HG03159 (cell line): ENCODE measurements around the gene C19orf85.
"Not testable (repeated sequence)": the region's sequence is repeated elsewhere in the genome, so short reads cannot be mapped to it uniquely, and the experiment has no call there.

ENCODE experiments used
- ATAC-seq: cut with Tn5 transposase; IDR thresholded peaks from one replicate; pipeline ENCODE4 v1.9.1; 2021; ENCODE audit warnings: mild to moderate bottlenecking, moderate library complexity; ENCODE audit not compliant: unreplicated experiment

C19orf85 gene

GRCh38 chr19:55442372-55442961 lies 22.1 kb downstream of the C19orf85 start:
- ATAC-seq: no peak

DNA sequence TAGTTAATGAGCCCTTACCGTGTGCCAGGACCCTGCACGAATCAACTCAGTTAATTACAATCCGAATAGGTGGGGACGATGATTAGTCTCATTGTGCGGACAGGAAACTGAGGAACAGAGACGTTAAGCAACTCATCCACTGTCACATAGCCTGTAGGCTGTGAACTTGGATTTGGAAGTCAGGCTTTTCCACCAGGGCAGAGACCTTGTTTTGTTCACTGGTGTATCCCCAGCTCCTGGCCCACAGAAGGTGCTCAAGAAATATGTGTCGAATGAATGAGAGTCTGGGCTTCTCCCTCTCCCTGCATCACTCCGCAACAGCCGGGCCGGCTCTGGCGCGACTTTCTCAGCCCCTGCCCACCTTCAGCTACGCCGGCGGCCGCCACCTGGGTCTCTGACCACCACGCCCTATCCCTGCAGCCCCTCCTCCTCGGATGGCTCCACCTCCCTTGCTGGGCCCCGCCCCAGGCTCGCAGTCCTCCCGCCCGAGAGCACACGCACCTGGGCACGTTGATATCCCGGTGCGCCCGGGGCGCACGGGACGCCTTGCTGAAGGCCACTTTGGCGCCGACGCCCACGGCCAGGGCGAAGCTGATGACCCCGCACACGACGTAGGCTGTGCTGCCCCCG lies 22.7 kb downstream of the C19orf85 start:
- ATAC-seq: no peak

- ATAC-seq: no peak
Measured at GRCh38 chr19:55441319-55441691, 23.2 kb downstream of the C19orf85 start.

GRCh38 chr19:55440411-55441105 lies 24.0 kb downstream of the C19orf85 start:
- no peak for ATAC-seq

DNA sequence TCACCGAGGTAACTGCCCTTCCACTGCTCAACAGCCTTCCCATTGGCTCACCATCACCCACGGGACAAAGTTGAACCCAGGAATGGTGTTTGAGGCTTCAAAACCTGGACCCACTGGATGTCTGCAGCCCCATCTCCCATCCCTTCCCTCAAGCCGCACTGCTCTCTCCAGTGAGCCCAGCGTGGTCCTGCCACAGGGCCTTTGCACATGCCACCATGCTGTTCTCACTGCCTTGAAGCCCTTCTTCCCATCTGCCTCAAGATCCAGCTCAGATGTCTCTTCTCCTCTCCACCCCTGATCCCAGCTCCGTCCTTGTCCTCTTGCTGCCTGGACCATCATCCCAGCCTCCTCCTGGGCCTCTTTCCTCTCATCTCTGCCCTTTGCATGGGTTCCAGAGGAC lies 25.5 kb downstream of the C19orf85 start:
- ATAC-seq: no peak

DNA sequence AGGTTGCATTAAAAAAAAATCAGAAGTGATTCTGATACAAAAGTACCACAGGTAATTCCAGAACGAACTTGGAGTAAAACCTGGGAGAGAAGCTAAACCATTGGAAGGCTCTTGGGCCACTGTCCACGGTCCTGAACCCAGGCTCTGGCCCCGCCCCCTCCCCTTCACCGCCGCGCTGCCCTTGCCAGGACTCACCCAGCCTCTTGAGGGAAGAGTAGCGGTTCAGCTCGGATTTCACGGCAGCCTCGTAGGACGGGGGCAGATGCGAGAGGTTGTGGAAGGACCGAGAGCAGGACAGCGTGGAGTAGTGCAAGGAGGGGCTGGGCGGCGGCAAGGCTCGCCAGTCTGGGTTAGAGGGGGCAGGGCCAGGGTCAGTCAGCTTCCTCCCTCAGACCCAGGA lies 27.1 kb downstream of the C19orf85 start:
- ATAC-seq: no peak

GRCh38 chr19:55436847-55437246 lies 27.7 kb downstream of the C19orf85 start:
- no peak for ATAC-seq

DNA sequence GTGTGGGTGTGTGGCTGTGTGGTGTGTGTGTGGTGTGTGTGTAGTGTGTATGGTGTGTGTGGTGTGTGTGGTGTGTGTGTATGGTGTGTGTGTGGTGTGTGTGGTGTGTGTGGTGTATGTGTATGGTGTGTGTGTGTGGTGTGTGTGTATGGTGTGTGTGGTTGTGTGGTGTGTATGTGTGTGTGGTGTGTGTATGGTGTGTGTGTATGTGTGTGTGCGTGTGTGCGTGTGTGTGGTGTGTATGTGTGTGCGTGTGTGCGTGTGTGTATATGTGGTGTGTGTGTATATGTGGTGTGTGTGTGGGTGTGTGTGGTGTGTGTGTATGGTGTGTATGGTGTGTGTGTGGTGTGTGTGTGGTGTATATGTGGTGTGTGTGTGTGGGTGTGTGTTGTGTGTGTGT lies 29.5 kb downstream of the C19orf85 start:
- no peak for ATAC-seq

DNA sequence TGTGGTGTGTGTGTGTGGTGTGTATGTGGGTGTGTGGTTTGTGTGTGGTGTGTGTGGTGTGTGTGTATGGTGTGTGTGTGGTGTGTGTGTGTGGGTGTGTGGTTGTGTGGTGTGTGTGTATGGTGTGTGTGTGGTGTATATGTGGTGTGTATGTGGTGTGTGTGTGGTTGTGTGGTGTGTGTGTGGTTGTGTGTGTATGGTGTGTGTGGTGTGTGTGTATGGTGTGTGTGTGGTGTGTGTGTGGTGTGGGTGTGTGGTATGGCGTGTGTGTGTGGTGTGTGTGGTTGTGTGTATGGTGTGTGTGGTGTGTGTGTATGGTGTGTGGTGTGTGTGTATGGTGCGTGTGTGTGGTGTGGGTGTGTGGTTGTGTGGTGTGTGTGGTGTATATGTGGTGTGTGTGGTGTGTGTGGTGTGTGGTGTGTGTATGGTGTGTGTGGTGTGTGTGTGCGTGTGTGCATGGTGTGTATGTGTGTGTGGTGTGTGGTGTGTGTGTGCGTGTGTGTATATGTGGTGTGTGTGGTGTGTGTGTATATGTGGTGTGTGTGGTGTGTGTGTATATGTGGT lies 30.1 kb downstream of the C19orf85 start:
- ATAC-seq: no peak

DNA sequence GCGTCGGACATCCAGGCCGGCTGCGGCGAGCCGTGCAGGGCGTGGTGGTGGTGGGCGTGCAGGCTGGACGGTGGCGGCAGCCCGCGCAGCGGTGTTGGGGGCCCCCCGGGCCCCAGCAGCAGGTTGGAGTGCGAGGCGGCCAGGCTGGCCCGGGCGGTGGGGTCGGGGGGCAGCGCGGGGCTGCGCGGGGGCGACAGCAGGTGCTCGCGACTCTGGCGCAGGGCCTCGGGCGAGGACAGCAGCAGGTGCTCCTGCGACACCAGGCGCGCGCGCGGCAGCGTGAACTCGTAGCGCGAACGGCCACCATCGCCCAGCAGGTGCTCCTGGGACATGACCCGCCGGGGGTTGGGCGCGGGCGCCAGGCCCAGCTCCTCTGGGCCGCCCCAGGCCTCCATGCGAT lies 31.3 kb downstream of the C19orf85 start:
- ATAC-seq: no peak

DNA sequence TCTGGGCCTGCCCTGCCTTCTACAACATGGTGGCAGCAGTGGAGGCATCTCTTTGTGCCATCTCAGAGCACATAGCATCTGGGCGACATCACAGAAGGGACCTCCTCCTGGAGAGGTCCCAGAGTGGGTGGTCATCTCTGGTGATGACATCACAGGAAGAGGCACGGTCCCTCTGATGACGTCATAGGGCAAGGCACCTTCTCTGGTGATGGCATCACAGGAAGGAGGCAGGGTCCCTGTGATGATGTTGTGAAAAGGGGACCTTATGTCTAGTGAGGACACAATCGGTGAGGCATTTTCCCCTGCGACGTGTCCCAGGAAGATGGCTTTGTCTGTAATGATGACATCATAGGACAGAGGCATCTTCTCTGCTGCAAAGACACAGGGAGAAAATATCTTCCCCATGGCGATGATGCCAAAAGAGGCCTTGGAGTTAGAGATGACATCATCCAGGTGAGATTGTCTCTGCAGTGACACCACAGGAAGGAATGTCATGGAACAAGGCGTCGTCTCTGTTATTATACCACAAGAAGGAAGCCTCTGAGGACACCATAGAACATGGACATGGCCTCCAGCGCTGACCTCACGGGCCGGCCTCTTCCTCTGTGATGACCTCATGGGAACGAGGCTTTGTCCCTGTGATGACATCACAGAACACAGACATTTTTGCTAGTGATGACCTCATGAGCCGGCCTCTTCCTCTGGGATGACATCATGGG lies 32.2 kb downstream of the C19orf85 start:
- no peak for ATAC-seq

DNA sequence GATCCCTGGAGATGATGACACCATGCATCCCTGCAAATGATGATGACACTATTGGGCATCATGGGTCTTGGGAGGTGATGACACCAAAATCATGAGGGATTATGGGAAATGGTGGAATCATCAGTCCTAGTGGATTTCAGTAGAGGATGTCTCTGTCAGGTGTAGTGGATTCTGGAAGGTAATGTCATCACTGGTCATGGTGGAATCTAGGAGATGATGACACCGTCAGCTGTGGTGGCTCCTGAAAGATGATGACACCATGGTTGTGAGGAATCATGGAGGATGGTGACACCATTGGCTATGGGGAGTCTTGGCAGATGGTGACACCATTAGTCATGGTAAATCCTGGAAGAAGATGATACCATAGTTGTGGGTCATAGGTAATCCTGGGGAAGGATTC lies 33.4 kb downstream of the C19orf85 start:
- no peak for ATAC-seq

DNA sequence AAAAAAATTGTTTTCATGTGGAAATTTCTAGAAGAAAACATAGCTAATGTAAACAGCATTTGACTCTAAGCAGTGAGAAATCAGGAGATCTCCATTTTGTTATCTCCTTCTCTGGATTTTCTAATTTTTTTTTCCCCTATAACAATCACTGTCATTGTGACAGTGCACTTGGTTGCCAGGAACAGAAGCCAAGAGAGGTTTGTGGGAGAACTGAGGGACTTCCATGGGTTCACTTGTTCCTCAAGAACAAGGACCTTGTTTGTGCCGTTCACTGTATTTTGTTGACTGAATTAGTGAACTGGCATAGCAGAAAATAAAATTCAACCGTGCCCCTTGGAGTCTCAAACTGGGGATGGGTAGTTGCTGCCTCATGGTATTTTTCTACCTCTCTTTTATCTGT lies 38.5 kb downstream of the C19orf85 start:
- no peak for ATAC-seq

DNA sequence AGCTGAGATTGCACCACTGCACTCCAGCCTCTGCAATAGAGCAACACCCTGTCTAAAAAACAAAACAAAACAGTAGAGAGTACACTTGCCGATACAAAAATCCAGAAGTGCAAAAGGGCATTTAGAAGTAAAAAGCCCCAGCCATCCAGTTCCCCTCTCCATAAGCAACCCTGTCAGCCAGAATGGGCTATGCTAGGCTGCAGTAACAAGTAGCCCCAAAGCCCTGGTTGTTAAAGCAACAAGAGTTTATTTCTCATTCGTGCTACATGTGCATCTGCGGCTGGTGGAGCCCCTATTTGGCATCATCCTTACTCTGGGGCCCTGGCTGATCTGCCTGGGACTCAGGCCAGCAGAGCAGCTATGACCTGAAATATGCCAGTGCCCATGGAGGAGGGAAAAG lies 40.0 kb downstream of the C19orf85 start:
- no peak for ATAC-seq

DNA sequence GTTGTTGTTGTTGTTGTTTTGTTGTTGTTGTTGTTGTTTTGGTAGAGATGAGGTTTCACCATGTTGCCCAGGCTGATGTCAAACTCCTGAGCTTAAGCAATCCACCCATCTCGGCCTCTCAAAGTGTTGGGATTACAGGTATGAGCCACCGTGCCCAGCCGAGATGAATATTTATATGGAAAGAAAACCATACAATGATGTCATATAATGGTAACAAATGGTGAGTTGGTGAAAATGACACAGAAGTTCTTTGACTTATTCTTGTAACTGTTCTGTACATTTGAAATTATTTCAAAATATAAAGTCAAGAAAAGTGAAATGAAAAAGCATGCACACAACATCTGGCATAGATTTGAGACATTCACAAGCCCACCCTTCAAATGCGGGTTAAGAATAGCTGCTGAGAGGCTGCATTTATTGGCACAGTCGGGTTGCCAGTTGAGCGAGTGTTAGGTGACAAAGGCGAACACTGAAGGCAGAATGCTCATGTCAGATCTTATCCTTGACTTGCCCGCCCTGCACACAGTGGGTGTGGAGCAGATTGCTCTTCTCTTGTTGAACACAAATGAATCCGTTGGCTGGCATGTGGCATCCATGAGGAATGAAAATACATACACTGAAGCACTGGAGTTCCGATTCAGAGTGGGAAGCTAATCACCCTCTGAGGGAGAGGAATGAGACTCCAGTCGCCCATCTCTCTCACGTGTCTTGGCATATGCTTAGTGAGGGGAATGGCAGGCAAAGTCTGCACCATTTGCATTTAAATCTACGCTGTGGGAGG lies 41.1 kb downstream of the C19orf85 start:
- ATAC-seq: no peak

- not testable (repeated sequence) for ATAC-seq
Measured at GRCh38 chr19:55421281-55421680, 43.3 kb downstream of the C19orf85 start.

- no peak for ATAC-seq
Measured at GRCh38 chr19:55419624-55420236, 44.8 kb downstream of the C19orf85 start.

DNA sequence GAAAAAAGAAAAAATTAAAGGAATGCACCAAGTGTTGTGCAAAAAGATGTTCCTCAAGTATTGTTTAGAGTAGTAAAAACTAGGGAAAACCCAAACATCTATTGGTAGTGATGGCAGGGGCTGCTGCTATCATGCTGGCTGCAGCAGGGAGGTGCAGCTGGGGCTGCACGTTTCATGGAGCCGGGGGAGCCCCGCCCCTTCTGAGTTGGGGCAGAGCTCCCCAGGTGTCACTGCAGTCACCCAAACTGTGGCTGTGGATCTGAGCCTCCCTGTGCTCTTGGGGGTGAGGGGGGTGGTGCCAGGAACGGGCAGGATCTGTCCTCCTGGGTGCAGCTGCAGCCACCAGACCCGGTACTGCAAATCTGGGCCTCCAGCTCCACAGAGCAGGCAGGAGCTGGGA lies 45.4 kb downstream of the C19orf85 start:
- no peak for ATAC-seq

DNA sequence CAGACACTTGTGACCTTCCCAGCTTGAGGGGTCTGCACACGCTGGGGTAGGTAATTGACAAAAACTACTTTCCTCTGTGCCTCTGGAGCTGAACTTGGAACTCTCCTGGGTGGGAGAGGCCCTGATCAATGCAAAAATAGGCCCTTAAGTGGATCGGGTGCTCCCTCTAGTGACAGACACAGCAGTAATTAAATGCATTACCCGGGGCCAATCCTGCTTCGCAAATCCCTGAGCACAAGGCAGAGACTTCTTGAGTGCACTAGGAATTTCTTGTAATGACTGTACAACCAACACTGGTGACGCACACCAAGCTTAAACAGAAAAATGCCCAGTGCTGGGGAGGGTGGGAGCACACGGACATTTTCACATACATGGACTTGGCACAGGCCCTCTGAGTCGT lies 46.4 kb downstream of the C19orf85 start:
- ATAC-seq: no peak
